H1 (cell line): ENCODE results near the gene CLINT1. TPM values are rescaled to one million over a fixed set of nuclear protein-coding genes. Genes with fewer than 3 reads are reported as not detected.

Experiments used
- CTCF ChIA-PET: fragments of 300-600 bp; sonication (Branson Sonifier 250); formaldehyde crosslinking; loops from one replicate; lab custom pipeline; 2021; ENCODE audit not compliant: partially characterized antibody; lab: Charles Lee
- POLR2A ChIA-PET: fragments of 300-600 bp; sonication (Branson Sonifier 250); formaldehyde crosslinking; loops from one replicate; lab custom pipeline; 2021; ENCODE audit warnings: inconsistent platforms; ENCODE audit not compliant: partially characterized antibody; lab: Charles Lee
- DNase-seq, 2 experiments: peaks; one replicate each; pipeline versions ENCODE4 v3.0.0 to v3.0.0-alpha.2; 2010 to 2022; ENCODE audit warnings: low spot score in 2 of 2, low read depth in 1 of 2, mixed read lengths in 1 of 2
- FAIRE-seq: peaks from 2 replicates; lab custom pipeline; 2011; peaks lifted over from hg19 to GRCh38; lab: Jason Lieb, UNC
- H2AFZ ChIP-seq: 2 replicates; pipeline ENCODE4 v1.8.1; 2012; ENCODE audit warnings: low read length, inconsistent platforms
- H2AK5ac ChIP-seq: 2 replicates; pipeline ENCODE4 v1.6.1; 2013; ENCODE audit warnings: low read depth, low read length
- H2BK120ac ChIP-seq: replicated peaks from 2 replicates; pipeline ENCODE3; 2013; ENCODE audit warnings: low read depth, low read length, inconsistent platforms
- H2BK12ac ChIP-seq: 2 replicates; pipeline ENCODE4 v1.6.1; 2013; ENCODE audit warnings: low read depth, low read length
- H2BK15ac ChIP-seq: 2 replicates; pipeline ENCODE4 v1.6.1; 2013; ENCODE audit warnings: low read length
- H2BK20ac ChIP-seq: 2 replicates; pipeline ENCODE4 v1.6.1; 2013; ENCODE audit warnings: low read length
- H2BK5ac ChIP-seq: 2 replicates; pipeline ENCODE4 v1.6.1; 2013; ENCODE audit warnings: low read depth, low read length
- H3K14ac ChIP-seq: 2 replicates; pipeline ENCODE4 v1.6.1; 2013; ENCODE audit warnings: inconsistent platforms; ENCODE audit not compliant: insufficient read length
- H3K18ac ChIP-seq: 2 replicates; pipeline ENCODE4 v1.6.1; 2013; ENCODE audit warnings: low read length; ENCODE audit errors: extremely low read depth
- H3K23ac ChIP-seq: 2 replicates; pipeline ENCODE4 v1.6.1; 2013; ENCODE audit warnings: inconsistent platforms; ENCODE audit not compliant: insufficient read length
- H3K23me2 ChIP-seq: 2 replicates; pipeline ENCODE4 v1.6.1; 2013; ENCODE audit warnings: low read depth, low read length
- H3K27ac ChIP-seq: 2 replicates; pipeline ENCODE4 v1.6.1; 2011; ENCODE audit warnings: low read depth, low read length, inconsistent platforms
- H3K27me3 ChIP-seq, 4 experiments: replicated peaks in 1 of 4; 1 replicate in 1 of 4; 2 replicates in 3 of 4; pipeline versions ENCODE4 v1.6.1 to v1.8.1; 2011 to 2013; ENCODE audit warnings: low read length in 3 of 4, mild to moderate bottlenecking in 3 of 4, inconsistent platforms in 2 of 4, mixed read lengths in 2 of 4, moderate library complexity in 1 of 4; ENCODE audit not compliant: control insufficient read depth in 3 of 4, insufficient read depth in 3 of 4; ENCODE audit errors: extremely low read depth in 1 of 4
- H3K36me3 ChIP-seq, 4 experiments: 2 replicates each; pipeline versions ENCODE4 v1.6.1 to v1.8.1; 2011 to 2013; ENCODE audit warnings: mild to moderate bottlenecking in 4 of 4, low read length in 3 of 4, moderate library complexity in 2 of 4, control low read depth in 1 of 4, inconsistent platforms in 1 of 4; ENCODE audit not compliant: insufficient read depth in 4 of 4, control insufficient read depth in 2 of 4
- H3K4ac ChIP-seq: replicated peaks from 2 replicates; pipeline ENCODE3; 2013; ENCODE audit warnings: low read length, low read depth, mixed read lengths, inconsistent platforms; ENCODE audit not compliant: insufficient read length
- H3K4me1 ChIP-seq, 4 experiments: replicated peaks in 1 of 4; 1 replicate in 1 of 4; 2 replicates in 3 of 4; pipeline versions ENCODE4 v1.6.1 to v1.8.1; 2011 to 2013; ENCODE audit warnings: low read length in 3 of 4, inconsistent platforms in 2 of 4, mixed read lengths in 1 of 4; ENCODE audit not compliant: insufficient read depth in 4 of 4, control insufficient read depth in 3 of 4
- H3K4me2 ChIP-seq, 2 experiments: 2 replicates each; pipeline versions ENCODE4 v1.6.1 to v1.8.1; 2011 to 2013; ENCODE audit warnings: low read depth in 2 of 2, low read length in 2 of 2, control low read depth in 1 of 2, inconsistent platforms in 1 of 2, mild to moderate bottlenecking in 1 of 2; ENCODE audit not compliant: insufficient read depth in 1 of 2
- H3K4me3 ChIP-seq, 4 experiments: fragments of 200-600, 300-600 bp in 1 of 4; sonication (generic), shearing (Covaris generic), sonication (Bioruptor Twin) in 1 of 4; 2 replicates each; pipeline versions ENCODE4 v1.5.1 to v1.8.1; 2011 to 2016; ENCODE audit warnings: low read length in 4 of 4, low read depth in 3 of 4, control low read depth in 2 of 4, inconsistent platforms in 2 of 4, mild to moderate bottlenecking in 2 of 4, mixed read lengths in 1 of 4, moderate library complexity in 1 of 4; ENCODE audit not compliant: insufficient read depth in 2 of 4; ENCODE audit errors: extremely low read depth in 1 of 4
- H3K56ac ChIP-seq: replicated peaks from 2 replicates; pipeline ENCODE3; 2013; ENCODE audit warnings: low read depth, mild to moderate bottlenecking, mixed read lengths, low read length, inconsistent platforms; ENCODE audit not compliant: insufficient read length
- H3K79me1 ChIP-seq: 2 replicates; pipeline ENCODE4 v1.6.1; 2013; ENCODE audit warnings: low read depth, low read length, control low read depth
- H3K79me2 ChIP-seq, 2 experiments: 2 replicates each; pipeline versions ENCODE4 v1.6.1 to v1.8.1; 2012 to 2013; ENCODE audit warnings: low read length in 2 of 2, mild to moderate bottlenecking in 2 of 2, inconsistent platforms in 1 of 2; ENCODE audit not compliant: insufficient read depth in 2 of 2, control insufficient read depth in 1 of 2
- H3K9ac ChIP-seq, 4 experiments: replicated peaks in 1 of 4; 1 replicate in 1 of 4; 2 replicates in 3 of 4; pipeline versions ENCODE4 v1.6.1 to v1.8.1; 2011 to 2013; ENCODE audit warnings: low read depth in 3 of 4, low read length in 3 of 4, control low read depth in 2 of 4, mild to moderate bottlenecking in 2 of 4, moderate library complexity in 2 of 4, inconsistent platforms in 1 of 4; ENCODE audit errors: extremely low read depth in 1 of 4
- H3K9me3 ChIP-seq, 2 experiments: 2 replicates each; pipeline versions ENCODE4 v1.6.1 to v1.8.1; 2012 to 2013; ENCODE audit warnings: mild to moderate bottlenecking in 2 of 2, moderate library complexity in 2 of 2, control low read depth in 1 of 2, inconsistent platforms in 1 of 2, low read depth in 1 of 2, low read length in 1 of 2, mixed read lengths in 1 of 2; ENCODE audit not compliant: insufficient read depth in 2 of 2
- H4K20me1 ChIP-seq, 2 experiments: replicated peaks in 1 of 2; 2 replicates each; pipeline versions ENCODE3 to v1.8.1; 2011 to 2013; ENCODE audit warnings: inconsistent platforms in 2 of 2, low read length in 2 of 2, mild to moderate bottlenecking in 1 of 2; ENCODE audit not compliant: insufficient read depth in 2 of 2, control insufficient read depth in 1 of 2
- H4K5ac ChIP-seq: 2 replicates; pipeline ENCODE4 v1.6.1; 2013; ENCODE audit warnings: low read length, low read depth, mixed read lengths, inconsistent platforms; ENCODE audit not compliant: insufficient read length
- H4K8ac ChIP-seq: 2 replicates; pipeline ENCODE4 v1.8.0; 2013; ENCODE audit warnings: mild to moderate bottlenecking, moderate library complexity, low read length, inconsistent platforms; ENCODE audit not compliant: insufficient read depth; ENCODE audit errors: extremely low read depth
- H4K91ac ChIP-seq: replicated peaks from 2 replicates; pipeline ENCODE3; 2013; ENCODE audit warnings: low read length, mixed read lengths, inconsistent platforms; ENCODE audit not compliant: insufficient read length
- CREB1 ChIP-seq: IDR thresholded peaks from 2 replicates; pipeline ENCODE4 v1.6.1; 2012; ENCODE audit warnings: inconsistent platforms
- EP300 ChIP-seq, 2 experiments: IDR thresholded peaks; 1 replicate in 1 of 2; 2 replicates in 1 of 2; pipeline ENCODE4 v1.6.1; 2011 to 2012; ENCODE audit warnings: low read depth in 2 of 2, low read length in 2 of 2, mild to moderate bottlenecking in 2 of 2, borderline replicate concordance in 1 of 2, inconsistent platforms in 1 of 2, moderate library complexity in 1 of 2
- HDAC2 ChIP-seq, 2 experiments: fragments of 300-600 bp in 1 of 2; sonication (generic) in 1 of 2; IDR thresholded peaks; 2 replicates each; pipeline ENCODE4 v1.6.1; 2011 to 2012; ENCODE audit warnings: low read depth in 2 of 2, low read length in 2 of 2, mild to moderate bottlenecking in 2 of 2, moderate library complexity in 2 of 2, borderline replicate concordance in 1 of 2, inconsistent platforms in 1 of 2
- RBBP5 ChIP-seq: IDR thresholded peaks from 2 replicates; pipeline ENCODE4 v1.7.1; 2012; ENCODE audit warnings: low read depth, mild to moderate bottlenecking, inconsistent platforms, low read length, moderate library complexity, borderline replicate concordance
- RNF2 ChIP-seq: fragments of 200-900, 300-1000 bp; sonication (generic); IDR thresholded peaks from 2 replicates; pipeline ENCODE4 v1.7.1; 2016; ENCODE audit warnings: borderline replicate concordance, low read depth, mild to moderate bottlenecking, antibody characterized with exemption, low read length; ENCODE audit not compliant: poor library complexity, severe bottlenecking; ENCODE audit errors: missing control alignments
- SRF ChIP-seq: IDR thresholded peaks from 2 replicates; pipeline ENCODE4 v1.6.1; 2011; ENCODE audit warnings: mild to moderate bottlenecking, low read depth, low read length, moderate library complexity
- SUZ12 ChIP-seq: fragments of 200-600 bp; sonication (generic); IDR thresholded peaks from 2 replicates; pipeline ENCODE4 v1.6.1; 2012; ENCODE audit warnings: mild to moderate bottlenecking, inconsistent platforms, low read length, moderate library complexity, mixed read lengths
- TAF7 ChIP-seq: optimal IDR thresholded peaks from 2 replicates; pipeline ENCODE3; 2011; ENCODE audit warnings: low read depth, mild to moderate bottlenecking, inconsistent platforms, low read length, moderate library complexity, borderline replicate concordance
- WGBS, 2 experiments: shearing (Covaris generic) in 1 of 2; methylation state at CpG; one replicate each; pipeline versions ENCODE4 v1.1.6 to v1.1.7; 2013 to 2015; ENCODE audit warnings: low lambda C conversion rate in 2 of 2, mixed read lengths in 2 of 2, inconsistent platforms in 1 of 2, low coverage in 1 of 2, missing lambda C conversion rate in 1 of 2; ENCODE audit not compliant: insufficient replicate concordance in 2 of 2, insufficient coverage in 1 of 2, insufficient read length in 1 of 2; ENCODE audit errors: extremely low coverage in 1 of 2, missing lambda C conversion rate in 1 of 2; 5-methylcytosine and 5-hydroxymethylcytosine counted together
- polyA plus RNA-seq, 7 experiments: library from polyadenylated mRNA; depleted of rRNA in 3 of 7; stranded (reverse) in 5 of 7; unstranded in 2 of 7; fragments of >200 nt in 5 of 7; fragments of 200-250 nt in 2 of 7; gene quantifications; 1 replicate in 5 of 7; 2 replicates in 1 of 7; 4 replicates in 1 of 7; pipeline versions ENCODE4 v1.2.1 to v1.2.3, GENCODE V29; 2011 to 2013; ENCODE audit warnings: missing spikeins in 2 of 7, mixed read lengths in 2 of 7
- total RNA-seq: library from RNA; stranded (reverse); fragmentation: NEBNext Ultra II Directional; extraction: Animal tissue kit (Norgen Biotek cat#: 25700); gene quantifications from 2 replicates; pipeline ENCODE4 v1.2.1, GENCODE V29; 2021
- TF ChIP-seq, protein P1 (sequence below): IDR thresholded peaks from 2 replicates; pipeline ENCODE4 v1.6.1; 2012; ENCODE audit warnings: inconsistent platforms
- TF ChIP-seq, protein P2 (sequence below): IDR thresholded peaks from 2 replicates; pipeline ENCODE4 v1.6.1; 2012; ENCODE audit warnings: inconsistent platforms

The CLINT1 gene
- total and polyA plus RNA-seq, 2 of the 8 experiments (the other 6 are each of a cell fraction or from before 2014, with no cell fraction given): 85.9 to 140 TPM

DNA sequence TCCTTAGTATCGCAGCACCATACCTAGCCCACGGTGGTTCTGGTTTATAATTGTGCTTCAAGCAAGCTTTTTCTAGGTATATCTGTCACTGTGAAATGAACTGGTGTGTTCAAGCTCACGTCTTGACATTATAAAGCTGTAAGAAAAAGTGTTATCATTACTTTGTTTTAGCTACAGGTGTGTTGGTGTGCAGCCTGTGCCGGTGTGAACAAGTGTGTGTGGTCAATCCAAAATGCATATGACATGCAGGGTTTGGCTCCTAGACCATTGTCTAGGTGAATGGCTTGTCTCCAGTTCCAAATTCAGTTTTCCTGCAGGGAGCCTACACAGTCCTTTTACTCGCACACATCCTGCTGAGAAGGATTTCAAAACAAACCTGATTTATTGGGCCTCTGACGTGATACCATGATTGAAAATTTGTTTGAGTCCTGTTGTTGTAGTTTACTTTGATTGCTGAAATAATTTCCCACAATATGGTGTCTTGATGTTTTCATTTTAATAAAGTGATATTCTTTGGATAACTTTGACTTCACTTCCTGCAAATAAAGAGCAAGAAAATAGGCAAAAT is 111.7 kb downstream of the CLINT1 start:
- no peak overlapping the region for H3K4ac ChIP-seq
- POLR2A ChIA-PET: interaction anchor here (1.2 kb wide), 1 partner anchor 78 kb away, joined by 3 read pairs; no protein-coding TSS in a partner anchor
- H2AFZ ChIP-seq: no peak overlapping the region
- no peak overlapping the region for H2BK20ac ChIP-seq
- no peaks in the 10 kb centered on the region for H3K9me3 ChIP-seq
- no peak overlapping the region for H2BK15ac ChIP-seq
- no peak overlapping the region for H2BK5ac ChIP-seq
- H3K4me1 ChIP-seq: peaks cover 0 to 7% (median 0%) of the 10 kb centered on the region in 4 experiments; a peak in 3 of 7 replicates
- no peak overlapping the region for H2BK12ac ChIP-seq
- 82% methylated on average over 6 of the region's 6 CpGs; no CpG with 5 or more reads in 1 of the 2 experiments for WGBS, 2 experiments
- CTCF ChIA-PET: interaction anchor here (0.5 to 2.5 kb wide), 8 partner anchors 9 to 362 kb away, joined by 3 to 11 read pairs (median 4); no protein-coding TSS in a partner anchor
- no peak overlapping the region for H4K8ac ChIP-seq
- H4K5ac ChIP-seq: no peak overlapping the region
- no peak overlapping the region for H3K56ac ChIP-seq
- H3K4me2 ChIP-seq: no peak overlapping the region
- DNase-seq: no peak
- no peak overlapping the region for H3K4me3 ChIP-seq
- no peaks in the 10 kb centered on the region for H3K79me1 ChIP-seq
- no peak overlapping the region for H3K23ac ChIP-seq
- no peak overlapping the region for H3K18ac ChIP-seq
- peaks cover 0 to 13% (median 7%) of the 10 kb centered on the region in 4 experiments; a peak in 5 of 7 replicates for H3K27me3 ChIP-seq
- peaks cover 6% of the 10 kb centered on the region; the same call in 1 of the 2 replicates for H3K23me2 ChIP-seq
- H3K79me2 ChIP-seq: no peaks in the 10 kb centered on the region
- H3K27ac ChIP-seq: no peak overlapping the region
- H4K91ac ChIP-seq: no peak overlapping the region
- no peak overlapping the region for H2BK120ac ChIP-seq
- no peaks in the 10 kb centered on the region for H3K36me3 ChIP-seq
- no peak overlapping the region for H3K14ac ChIP-seq
- no peak for FAIRE-seq
- H2AK5ac ChIP-seq: no peak overlapping the region
- no peak overlapping the region for H3K9ac ChIP-seq
- no peaks in the 10 kb centered on the region for H4K20me1 ChIP-seq
- no peak for TF ChIP-seq EP300 (IDR thresholded peaks at IDR 0.05; ENCODE audit: borderline replicate concordance in 1 of 2, low read depth in 2 of 2, low read length in 2 of 2)
- no peak for TF ChIP-seq RNF2
- TF ChIP-seq, protein P1, sequence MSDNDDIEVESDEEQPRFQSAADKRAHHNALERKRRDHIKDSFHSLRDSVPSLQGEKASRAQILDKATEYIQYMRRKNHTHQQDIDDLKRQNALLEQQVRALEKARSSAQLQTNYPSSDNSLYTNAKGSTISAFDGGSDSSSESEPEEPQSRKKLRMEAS: no peak
- TF ChIP-seq RBBP5: no peak
- no peak for TF ChIP-seq SUZ12
- TF ChIP-seq, protein P2, sequence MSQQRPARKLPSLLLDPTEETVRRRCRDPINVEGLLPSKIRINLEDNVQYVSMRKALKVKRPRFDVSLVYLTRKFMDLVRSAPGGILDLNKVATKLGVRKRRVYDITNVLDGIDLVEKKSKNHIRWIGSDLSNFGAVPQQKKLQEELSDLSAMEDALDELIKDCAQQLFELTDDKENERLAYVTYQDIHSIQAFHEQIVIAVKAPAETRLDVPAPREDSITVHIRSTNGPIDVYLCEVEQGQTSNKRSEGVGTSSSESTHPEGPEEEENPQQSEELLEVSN: no peak
- TF ChIP-seq CREB1: no peak
- no peak for TF ChIP-seq SRF
- TF ChIP-seq HDAC2 (IDR thresholded peaks at IDR 0.05; ENCODE audit: borderline replicate concordance in 1 of 2, low read depth in 2 of 2, low read length in 2 of 2): no peak
- TF ChIP-seq TAF7: no peak
